GM12873 (cell line): Measurements from ENCODE around the gene FBXO44.

Source experiments
- TF ChIP-seq, protein P1 (sequence below): IDR thresholded peaks from 2 replicates; pipeline ENCODE4 v1.5.1; 2012; ENCODE audit warnings: low read depth, mild to moderate bottlenecking, moderate library complexity, low read length, control low read depth; ENCODE audit not compliant: insufficient read depth; ENCODE audit errors: missing control alignments

FBXO44 gene

DNA sequence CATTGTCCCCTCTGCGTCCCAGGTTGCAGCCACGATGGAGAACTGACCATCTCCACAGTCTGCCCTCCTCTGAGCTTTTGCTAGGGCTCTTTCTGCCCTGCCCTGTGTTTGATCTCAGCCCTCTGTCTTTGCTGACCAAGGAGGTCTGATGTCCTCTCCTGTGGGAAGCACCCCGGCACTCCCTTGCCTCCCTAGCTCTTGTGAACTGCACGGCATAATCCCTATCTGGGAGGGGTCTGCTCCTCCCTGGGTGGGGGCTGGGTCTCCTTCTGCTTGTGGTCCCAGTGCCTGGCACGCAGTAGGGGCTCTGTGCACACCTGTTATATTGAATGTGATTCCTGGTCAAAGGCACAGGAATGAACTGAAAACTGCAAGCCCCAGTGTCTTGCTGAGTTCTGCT, 39.2 kb downstream of the FBXO44 start:
- TF ChIP-seq, protein P1, sequence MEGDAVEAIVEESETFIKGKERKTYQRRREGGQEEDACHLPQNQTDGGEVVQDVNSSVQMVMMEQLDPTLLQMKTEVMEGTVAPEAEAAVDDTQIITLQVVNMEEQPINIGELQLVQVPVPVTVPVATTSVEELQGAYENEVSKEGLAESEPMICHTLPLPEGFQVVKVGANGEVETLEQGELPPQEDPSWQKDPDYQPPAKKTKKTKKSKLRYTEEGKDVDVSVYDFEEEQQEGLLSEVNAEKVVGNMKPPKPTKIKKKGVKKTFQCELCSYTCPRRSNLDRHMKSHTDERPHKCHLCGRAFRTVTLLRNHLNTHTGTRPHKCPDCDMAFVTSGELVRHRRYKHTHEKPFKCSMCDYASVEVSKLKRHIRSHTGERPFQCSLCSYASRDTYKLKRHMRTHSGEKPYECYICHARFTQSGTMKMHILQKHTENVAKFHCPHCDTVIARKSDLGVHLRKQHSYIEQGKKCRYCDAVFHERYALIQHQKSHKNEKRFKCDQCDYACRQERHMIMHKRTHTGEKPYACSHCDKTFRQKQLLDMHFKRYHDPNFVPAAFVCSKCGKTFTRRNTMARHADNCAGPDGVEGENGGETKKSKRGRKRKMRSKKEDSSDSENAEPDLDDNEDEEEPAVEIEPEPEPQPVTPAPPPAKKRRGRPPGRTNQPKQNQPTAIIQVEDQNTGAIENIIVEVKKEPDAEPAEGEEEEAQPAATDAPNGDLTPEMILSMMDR: no peak

- TF ChIP-seq, protein P1: no peak
Measured at GRCh38 chr1:11695861-11696260, 41.2 kb downstream of the FBXO44 start.

- TF ChIP-seq, protein P1: no peak
Measured at GRCh38 chr1:11697188-11697892, 42.7 kb downstream of the FBXO44 start.

GRCh38 chr1:11697893-11698210, 43.2 kb downstream of the FBXO44 start:
- TF ChIP-seq, protein P1: no peak

- TF ChIP-seq, protein P1: no peak
Measured at GRCh38 chr1:11700601-11701467, 46.2 kb downstream of the FBXO44 start.

DNA sequence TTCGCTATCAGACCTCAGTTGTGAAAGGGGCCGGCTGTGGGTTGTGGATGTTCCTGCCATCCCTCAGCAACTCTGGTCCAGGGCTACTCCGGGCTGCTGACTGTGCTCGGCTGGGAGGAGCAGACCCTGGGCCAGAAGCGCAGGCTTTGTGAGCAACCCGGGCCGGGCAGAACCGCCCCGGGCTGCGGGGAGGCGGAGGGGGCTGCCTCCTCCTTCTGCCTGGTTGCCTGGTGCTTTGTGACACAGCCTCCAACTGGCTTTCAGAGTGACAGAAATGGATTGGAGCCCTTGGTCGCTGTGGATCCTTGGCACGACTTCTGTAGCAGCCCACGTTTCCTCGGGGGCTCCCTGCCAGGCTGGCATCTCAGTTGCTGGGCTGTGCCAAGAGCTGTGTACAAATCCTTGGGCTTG, 46.9 kb downstream of the FBXO44 start:
- TF ChIP-seq, protein P1: no peak

DNA sequence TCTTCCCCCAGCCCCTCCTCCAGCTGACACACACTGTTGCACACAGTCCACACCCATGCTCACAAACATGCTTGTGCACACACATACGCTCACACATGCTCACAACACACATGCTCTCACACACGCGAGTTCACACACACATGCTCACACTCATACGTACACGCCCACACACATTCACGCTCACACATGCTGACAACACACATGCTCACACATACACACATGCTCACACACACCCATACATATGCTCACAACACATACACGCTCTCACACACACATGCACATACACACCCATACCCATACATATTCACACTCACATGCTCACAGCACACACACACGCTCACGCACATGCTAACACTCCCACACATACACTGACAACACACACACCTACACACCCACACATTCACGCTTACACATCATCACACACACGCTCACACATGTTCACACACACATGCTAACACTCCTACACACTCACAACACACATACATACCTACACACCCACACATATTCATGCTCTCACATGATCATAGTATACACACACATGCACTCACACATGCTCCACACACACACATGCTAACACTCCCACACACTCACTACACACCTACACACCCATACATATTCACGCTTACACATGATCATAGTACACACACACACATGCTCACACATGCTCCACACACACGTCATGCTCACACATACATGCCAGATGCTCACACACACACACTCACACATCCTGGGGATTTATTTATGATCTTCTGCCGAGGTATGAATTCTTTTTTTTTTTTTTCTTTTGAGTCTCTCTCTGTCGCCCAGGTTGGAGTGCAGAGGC, 47.5 kb downstream of the FBXO44 start:
- TF ChIP-seq, protein P1: no peak
